GM21526 (cell line): Measurements from ENCODE around the gene MAN1A1.

Experiments used
- ATAC-seq: cut with Tn5 transposase; IDR thresholded peaks from one replicate; pipeline ENCODE4 v1.9.1; 2021; ENCODE audit warnings: moderate library complexity; ENCODE audit not compliant: unreplicated experiment, low FRiP score

Gene MAN1A1

DNA sequence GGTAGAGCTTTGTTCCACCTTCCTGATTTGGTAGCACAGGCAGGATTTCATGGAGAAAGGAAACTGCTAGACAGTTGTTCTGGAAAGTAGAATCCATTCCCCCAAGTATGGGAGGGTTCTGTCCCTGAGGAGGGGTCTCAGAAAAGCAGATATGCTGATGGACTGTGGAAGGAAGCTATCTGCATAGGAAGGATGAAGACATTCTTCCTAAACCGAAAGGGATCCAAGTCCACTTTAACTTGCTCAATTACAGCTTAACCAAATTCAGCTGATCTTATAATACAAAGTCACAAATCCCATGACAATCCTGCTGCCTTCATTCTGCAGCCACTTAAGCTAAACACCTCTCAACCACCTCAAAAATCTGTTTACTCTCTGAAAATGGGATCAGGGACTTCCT, 2.6 kb downstream of the MAN1A1 start:
- no peak for ATAC-seq

DNA sequence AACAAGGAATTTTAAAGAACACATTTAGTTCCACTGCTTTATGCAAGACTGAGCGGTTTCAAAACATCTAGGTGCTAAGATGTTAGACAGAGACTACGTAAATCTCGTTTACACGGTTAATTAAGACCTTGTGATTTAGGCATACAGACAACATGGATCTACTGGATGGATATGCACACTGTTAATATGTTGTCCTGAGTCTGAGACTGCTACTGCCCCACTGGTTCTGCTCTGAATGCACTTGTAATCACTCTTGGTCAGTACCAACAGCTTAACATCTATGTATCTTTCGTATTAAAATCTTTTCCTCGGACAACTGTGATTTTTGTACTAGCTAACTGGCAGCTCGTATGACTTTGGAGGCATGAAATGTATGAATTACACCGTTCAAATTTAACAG, 3.1 kb downstream of the MAN1A1 start:
- no peak for ATAC-seq

GRCh38 chr6:119345114-119345513, 4.4 kb downstream of the MAN1A1 start:
- ATAC-seq, result no peak

- ATAC-seq, result no peak
These were observed 5.3 kb downstream of the MAN1A1 start for GRCh38 chr6:119344306-119344705.

- no peak for ATAC-seq
These were observed 5.9 kb downstream of the MAN1A1 start for GRCh38 chr6:119343573-119344146.

- no peak for ATAC-seq
These were observed 6.4 kb downstream of the MAN1A1 start for GRCh38 chr6:119343167-119343566.

GRCh38 chr6:119342430-119342829, 7.1 kb downstream of the MAN1A1 start:
- ATAC-seq, result no peak

- no peak for ATAC-seq
These were observed 8.6 kb downstream of the MAN1A1 start for GRCh38 chr6:119340796-119341487.

DNA sequence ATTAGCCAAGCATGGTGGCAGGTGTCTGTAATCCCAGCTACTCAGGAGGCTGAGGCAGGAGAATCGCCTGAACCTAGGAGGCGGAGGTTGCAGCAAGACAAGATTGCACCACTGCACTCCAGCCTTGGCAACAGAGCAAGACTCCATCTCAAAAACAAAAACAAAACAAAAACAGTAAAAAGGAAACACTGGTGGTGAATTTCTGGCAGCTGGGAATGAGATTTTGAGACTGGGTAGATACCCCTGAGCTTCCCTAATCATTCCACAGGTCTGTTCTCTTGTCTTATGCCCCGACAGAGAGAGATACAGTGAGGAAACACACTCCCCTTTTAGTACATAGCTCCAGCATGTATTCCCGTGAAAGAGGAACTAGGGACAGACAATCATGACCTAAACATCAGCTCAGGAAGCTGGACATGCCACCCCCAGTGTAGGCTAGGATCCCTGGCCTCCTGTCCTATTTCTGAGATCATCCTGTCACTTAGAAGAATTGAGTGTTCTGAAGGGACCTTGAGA, 9.6 kb downstream of the MAN1A1 start:
- ATAC-seq, result no peak

- ATAC-seq, result no peak
These were observed 11.8 kb downstream of the MAN1A1 start for GRCh38 chr6:119337762-119338161.

GRCh38 chr6:119337252-119337651, 12.3 kb downstream of the MAN1A1 start:
- no peak for ATAC-seq

- ATAC-seq, result no peak
These were observed 14.9 kb downstream of the MAN1A1 start for GRCh38 chr6:119334535-119335264.

DNA sequence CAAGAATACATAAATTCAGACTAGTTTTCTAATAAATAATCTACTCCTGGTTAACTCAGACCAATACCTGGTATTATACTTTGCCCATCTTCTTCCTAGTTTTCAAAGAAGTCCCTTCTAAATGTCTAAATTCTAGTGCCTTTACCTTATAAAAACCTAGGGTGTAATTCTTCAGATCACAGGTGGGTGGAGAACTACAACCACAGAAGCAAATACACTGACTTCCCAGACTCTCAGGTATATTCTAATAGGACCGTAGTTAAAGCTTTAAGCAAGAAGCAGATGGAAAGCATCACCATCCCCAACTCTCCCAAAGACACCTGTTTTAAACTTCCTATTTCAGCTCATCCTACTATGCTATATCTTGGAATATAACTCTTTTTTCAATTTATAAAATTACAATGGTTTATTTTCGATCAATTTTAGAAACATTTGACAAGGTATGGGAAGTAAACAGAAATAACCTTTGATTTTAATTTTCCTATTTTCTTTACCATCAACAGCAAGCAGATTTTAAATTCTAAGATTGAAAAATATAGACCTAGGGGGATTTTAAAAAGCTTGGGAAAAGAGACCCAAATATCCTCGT, 15.8 kb downstream of the MAN1A1 start:
- ATAC-seq, result no peak

- no peak for ATAC-seq
These were observed 16.4 kb downstream of the MAN1A1 start for GRCh38 chr6:119333063-119333609.

DNA sequence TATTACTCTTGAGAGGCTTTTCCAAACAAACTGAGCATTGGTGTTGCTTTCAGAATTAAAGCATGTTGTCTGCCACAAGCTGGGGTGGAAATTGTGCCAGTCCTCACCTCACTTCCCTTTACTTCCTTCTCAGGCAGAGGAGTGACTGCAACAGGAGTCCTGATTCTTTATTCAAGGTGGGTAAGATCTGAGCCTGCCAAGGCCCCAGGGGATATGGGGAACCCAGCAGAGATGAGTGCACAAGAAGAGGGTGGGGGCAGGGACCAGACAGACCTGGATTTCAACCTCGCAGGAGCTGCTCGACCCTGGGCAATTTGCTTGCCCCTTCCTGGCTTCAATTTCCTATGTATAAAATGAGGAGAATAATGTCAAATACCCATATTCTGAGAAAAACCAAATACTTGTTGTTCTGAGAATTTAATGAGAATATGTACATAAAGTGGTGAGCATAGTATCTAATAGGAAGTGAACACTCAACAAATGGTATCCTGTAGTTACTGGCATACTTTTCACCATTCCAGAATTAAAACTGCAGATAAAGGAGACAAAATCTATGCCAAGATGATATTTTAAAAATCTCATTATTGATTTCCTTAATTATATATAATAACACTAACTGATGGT, 17.8 kb downstream of the MAN1A1 start:
- ATAC-seq, result no peak

DNA sequence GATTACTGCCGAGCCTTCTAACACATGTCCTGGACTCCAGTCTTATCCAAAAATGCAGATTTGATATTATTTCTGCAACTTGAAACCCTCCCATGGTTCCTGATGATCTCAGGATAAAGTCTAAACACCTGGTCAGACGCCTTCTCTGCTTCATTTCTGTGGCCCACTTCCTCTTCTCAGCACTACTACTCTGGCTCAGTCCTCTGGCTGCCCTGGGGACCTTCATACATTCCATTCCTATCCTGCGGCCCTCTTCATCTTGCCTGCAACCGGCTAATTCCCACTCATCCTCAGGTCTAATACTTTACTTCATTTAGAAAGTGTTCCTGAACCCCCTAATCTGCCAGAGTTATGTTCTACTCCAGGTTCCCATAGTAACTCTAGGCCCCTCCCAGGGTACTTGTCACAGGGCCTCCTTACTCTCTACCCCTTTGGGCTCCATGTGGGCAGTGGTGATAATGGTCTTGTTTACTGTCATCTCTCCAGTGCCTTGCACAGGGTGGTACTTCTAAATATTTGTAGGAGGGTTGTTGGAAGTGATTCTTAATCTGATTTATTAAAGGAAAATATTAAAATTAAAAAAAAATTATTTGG, 18.9 kb downstream of the MAN1A1 start:
- ATAC-seq, result no peak

DNA sequence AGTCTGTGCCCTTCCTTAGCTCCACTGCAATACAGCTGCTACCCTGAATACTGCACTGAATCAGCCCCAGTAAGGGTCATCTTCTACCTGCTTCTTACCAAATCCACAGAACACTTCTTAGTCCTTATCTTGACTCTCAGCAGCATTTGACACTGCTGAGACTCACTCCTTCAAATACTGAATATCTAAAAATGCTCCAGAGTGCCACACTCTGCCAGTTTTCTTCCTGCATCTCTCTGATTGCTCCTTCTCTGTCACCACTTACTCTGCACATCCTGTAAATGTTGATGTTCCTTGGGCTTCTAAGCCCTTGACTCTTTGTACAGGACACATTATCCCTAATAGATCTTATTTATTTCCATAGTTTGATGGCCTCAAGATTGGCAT, 19.8 kb downstream of the MAN1A1 start:
- ATAC-seq, result no peak

GRCh38 chr6:119328892-119329793, 20.4 kb downstream of the MAN1A1 start:
- ATAC-seq, result no peak

DNA sequence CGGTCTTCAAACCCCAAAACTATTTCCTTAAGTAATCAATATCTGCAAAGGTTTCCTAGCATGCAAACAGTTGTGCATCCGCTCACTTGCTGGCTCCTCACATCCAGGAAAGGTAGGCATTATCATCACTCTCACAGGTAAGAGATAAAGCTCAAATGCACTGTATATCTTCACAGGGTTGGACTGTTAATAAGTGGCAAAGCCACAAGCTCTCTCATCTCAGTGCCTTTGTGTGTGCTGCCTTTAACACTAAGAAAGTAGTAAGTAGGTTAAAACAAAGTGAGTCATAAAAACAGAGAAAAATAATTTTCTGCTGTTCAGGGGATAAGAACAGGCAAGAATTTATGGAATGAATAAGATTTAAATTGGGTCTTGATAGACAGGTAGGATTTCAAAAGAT, 21.3 kb downstream of the MAN1A1 start:
- no peak for ATAC-seq
